ENCODE measurements around the gene SHC1.

- TF ChIP-seq EZH2 (IDR thresholded peaks at IDR 0.05; ENCODE audit: borderline replicate concordance, low read length) = no peak
- no peak for TF ChIP-seq CTCF (conservative IDR thresholded peaks at IDR 0.05 in 1 of 2, IDR thresholded peaks at IDR 0.05 in 1 of 2; ENCODE audit: extremely low read depth in 1 of 2, insufficient read depth in 1 of 2, low read depth in 1 of 2, low read length in 2 of 2)
These were observed 44.3 kb downstream of the SHC1 start for GRCh38 chr1:154926201-154926600.

Data from mammary epithelial cell (primary cell).